ENCODE measurements around the gene PAX7.

PAX7 gene

DNA sequence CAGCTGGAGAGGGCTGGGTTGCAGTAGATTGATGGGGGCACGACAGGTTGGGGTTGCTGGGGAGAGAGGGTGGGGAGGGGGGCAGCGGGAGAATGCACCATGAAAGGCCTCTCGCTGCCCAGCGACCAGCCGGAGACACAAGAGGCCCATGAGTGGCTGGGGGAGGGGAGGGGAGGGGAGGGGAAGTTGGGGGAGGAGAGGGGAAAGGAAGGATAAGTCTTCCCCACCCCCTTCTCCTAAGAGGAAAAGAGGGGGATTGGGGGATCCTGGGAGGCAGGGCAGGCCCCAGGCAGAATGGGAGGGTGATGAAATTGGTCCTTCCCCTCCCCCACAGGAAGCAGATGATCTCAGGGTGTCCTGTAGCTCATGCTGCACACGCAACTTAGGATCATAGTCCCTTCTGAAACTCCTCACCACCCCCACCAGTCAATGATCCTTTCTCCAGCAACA is 45.7 kb downstream of the PAX7 start:
- TF ChIP-seq, protein P1, sequence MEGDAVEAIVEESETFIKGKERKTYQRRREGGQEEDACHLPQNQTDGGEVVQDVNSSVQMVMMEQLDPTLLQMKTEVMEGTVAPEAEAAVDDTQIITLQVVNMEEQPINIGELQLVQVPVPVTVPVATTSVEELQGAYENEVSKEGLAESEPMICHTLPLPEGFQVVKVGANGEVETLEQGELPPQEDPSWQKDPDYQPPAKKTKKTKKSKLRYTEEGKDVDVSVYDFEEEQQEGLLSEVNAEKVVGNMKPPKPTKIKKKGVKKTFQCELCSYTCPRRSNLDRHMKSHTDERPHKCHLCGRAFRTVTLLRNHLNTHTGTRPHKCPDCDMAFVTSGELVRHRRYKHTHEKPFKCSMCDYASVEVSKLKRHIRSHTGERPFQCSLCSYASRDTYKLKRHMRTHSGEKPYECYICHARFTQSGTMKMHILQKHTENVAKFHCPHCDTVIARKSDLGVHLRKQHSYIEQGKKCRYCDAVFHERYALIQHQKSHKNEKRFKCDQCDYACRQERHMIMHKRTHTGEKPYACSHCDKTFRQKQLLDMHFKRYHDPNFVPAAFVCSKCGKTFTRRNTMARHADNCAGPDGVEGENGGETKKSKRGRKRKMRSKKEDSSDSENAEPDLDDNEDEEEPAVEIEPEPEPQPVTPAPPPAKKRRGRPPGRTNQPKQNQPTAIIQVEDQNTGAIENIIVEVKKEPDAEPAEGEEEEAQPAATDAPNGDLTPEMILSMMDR (IDR thresholded peaks at IDR 0.05), result no peak
- H3K27ac ChIP-seq, result no peak overlapping the region
- H3K4me3 ChIP-seq, result no peak overlapping the region
- no peak for DNase-seq (ENCODE audit: low spot score)

DNA sequence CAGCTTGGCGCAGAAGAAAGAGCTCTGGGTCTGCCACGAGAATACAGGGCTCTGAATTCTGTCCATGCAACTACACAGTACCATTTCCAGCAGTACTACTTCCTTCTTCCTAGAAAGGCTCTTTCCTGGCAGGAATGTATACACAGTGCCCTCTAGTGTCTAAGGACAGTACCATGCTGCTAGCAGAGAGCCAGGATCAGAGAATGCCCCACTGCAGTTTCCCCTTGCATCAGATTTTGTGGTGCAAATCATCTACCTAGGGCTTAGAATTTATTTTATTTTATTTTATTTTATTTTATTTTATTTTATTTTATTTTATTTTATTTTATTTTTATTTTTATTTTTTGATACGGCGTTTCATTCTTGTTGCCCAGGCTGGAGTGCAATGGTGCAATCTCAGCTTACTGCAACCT is 50.8 kb downstream of the PAX7 start:
- Histone ChIP-seq H3K27ac (no peak overlapping the region), H3K4me3 (no peak overlapping the region)
- TF ChIP-seq, protein P1 (IDR thresholded peaks at IDR 0.05), result peak; percentile 50
- no peak for DNase-seq (ENCODE audit: low spot score)

DNA sequence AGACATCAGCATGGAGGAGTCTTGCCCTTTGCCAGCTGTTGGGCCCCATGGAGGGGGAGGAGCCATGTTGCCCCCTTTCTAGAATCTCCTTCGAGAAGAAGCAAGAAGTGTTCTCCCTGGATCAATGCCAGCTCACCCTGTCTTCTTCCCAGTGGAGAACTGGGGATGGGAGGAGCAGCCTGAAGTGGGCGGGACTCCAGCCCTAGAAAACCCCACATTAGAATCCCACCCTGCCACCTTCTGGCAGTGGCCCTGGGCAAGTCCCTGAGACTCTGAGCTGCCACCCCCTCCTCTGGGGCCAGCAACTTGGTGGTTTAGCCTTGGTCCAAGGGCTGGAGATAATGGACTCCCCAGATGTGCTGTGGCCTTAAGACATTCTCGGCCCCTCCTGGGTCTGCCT is 51.7 kb downstream of the PAX7 start:
- Histone ChIP-seq H3K4me3 (no peak overlapping the region), H3K27ac (no peak overlapping the region)
- DNase-seq (ENCODE audit: low spot score), result no peak
- TF ChIP-seq, protein P1 (IDR thresholded peaks at IDR 0.05), result no peak

DNA sequence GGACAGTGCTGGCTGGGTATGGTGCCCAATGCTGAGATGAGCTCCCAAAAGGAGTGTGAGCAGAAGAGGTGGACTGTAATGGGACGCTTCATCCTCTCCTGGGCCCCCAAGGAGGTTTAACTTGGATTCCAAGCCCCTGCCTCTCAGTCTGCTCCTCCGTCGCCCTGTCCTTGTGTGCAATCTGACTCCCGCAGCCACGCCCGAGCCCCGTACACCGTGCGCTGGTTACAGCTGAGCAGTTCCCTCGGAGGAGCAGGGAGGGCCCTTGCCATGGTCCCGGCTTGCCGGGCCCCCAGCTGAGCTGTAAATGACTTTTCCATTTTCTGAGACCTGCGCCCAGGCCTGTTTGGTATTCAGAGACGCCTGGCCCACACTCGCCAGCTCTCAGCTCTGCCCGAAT is 53.7 kb downstream of the PAX7 start:
- TF ChIP-seq, protein P1 (IDR thresholded peaks at IDR 0.05), result no peak
- Histone ChIP-seq H3K27ac (no peak overlapping the region), H3K4me3 (no peak overlapping the region)
- no peak for DNase-seq (ENCODE audit: low spot score)

DNA sequence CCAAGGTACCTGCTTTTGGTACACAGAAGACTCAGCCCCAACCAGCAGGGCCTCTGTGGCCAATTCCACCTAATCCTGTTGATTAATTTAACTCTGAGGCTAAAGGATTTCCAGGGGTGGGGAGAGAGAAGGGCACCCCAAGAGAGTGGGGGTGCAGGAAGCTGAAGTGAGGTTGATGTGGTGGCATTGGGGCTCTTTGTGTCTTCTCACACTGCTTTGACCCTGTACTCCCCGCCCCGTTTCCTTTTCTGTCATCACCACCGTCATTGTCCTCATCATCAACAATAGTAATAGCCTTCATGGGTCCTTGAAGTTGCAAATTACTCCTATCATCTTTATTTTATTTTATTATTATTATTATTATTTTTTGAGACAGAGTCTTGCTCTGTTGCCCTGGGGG is 55.9 kb downstream of the PAX7 start:
- TF ChIP-seq, protein P1 (IDR thresholded peaks at IDR 0.05), result no peak
- Histone ChIP-seq H3K4me3 (no peak overlapping the region), H3K27ac (no peak overlapping the region)
- DNase-seq (ENCODE audit: low spot score), result no peak

DNA sequence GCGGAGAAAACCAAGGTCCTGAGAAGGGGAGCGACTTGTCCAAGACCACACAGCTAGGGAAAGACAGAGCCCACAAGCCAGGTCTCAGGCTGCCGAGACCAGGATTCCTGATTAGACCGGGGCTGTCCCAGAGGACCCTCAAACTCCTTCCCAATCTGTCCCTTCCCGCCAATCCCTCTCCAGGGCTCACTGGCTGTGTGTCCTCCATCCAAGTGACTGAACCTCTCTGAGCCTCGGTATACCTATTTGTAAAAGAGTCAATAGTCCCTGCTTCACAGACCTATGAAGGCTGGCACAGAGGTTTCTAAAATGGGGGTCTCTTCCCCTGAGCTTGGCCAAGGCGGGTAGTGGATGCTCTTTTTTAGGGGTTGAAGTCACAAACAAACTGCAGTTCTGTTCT is 56.6 kb downstream of the PAX7 start:
- H3K4me3 ChIP-seq, result no peak overlapping the region
- TF ChIP-seq, protein P1 (IDR thresholded peaks at IDR 0.05), result no peak
- no peak overlapping the region for H3K27ac ChIP-seq
- DNase-seq (ENCODE audit: low spot score), result no peak

DNA sequence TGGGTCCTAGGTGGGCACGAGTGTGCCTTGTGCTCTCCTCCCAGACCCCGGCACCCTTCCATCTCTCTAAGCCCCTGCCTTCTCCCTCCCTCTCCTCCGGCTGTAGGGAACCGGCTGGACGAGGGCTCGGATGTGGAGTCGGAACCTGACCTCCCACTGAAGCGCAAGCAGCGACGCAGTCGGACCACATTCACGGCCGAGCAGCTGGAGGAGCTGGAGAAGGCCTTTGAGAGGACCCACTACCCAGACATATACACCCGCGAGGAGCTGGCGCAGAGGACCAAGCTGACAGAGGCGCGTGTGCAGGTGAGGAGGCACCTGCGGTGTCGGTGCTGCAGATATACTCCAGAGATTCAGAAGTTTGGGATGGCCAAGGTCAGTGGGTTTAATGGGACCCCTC is 61.0 kb downstream of the PAX7 start:
- no peak for DNase-seq (ENCODE audit: low spot score)

More for the DNA sequence above, 61.0 kb downstream of the PAX7 start:
- no peak overlapping the region for H3K27ac ChIP-seq
- TF ChIP-seq, protein P1 (IDR thresholded peaks at IDR 0.05), result no peak
- H3K4me3 ChIP-seq, result no peak overlapping the region

Data from coronary artery (tissue), 2 donors.